ENCODE data around the gene FGD2. TPM values are rescaled to one million over a fixed set of nuclear protein-coding genes. Genes with fewer than 3 reads are reported as not detected.

The FGD2 gene
- polyA plus RNA-seq, 1 experiment = not detected

- no peak for TF ChIP-seq CTCF (IDR thresholded peaks at IDR 0.05; ENCODE audit: insufficient read depth, low read depth, low read length)
- Histone ChIP-seq H3K36me3 (ENCODE audit: control insufficient read depth, insufficient read depth, low read length) (no peaks in the 10 kb centered on the region), H3K4me3 (ENCODE audit: low read depth, low read length) (no peak overlapping the region), H3K27me3 (ENCODE audit: control insufficient read depth, insufficient read depth, low read length) (peaks cover 5% of the 10 kb centered on the region)
- DNase-seq (ENCODE audit: low read depth) = no peak
- POLR2A ChIA-PET = no interaction called here
- CTCF ChIA-PET = interaction anchor here (1.0 to 17.0 kb wide), 7 partner anchors 10 to 161 kb away, joined by 3 to 243 read pairs (median 4); partner anchors contain the start of gene PIM1
These were observed 41.9 kb downstream of the FGD2 start for GRCh38 chr6:37047346-37047688.

- DNase-seq (ENCODE audit: low read depth) = no peak
- ChIA-PET POLR2A (no interaction called here), CTCF (interaction anchor here (1.1 to 17.0 kb wide), 8 partner anchors 9 to 160 kb away, joined by 3 to 243 read pairs (median 6); partner anchors contain the start of gene PIM1)
- H3K36me3 ChIP-seq (ENCODE audit: control insufficient read depth, insufficient read depth, low read length) = no peaks in the 10 kb centered on the region
- peaks cover 5% of the 10 kb centered on the region for H3K27me3 ChIP-seq (ENCODE audit: control insufficient read depth, insufficient read depth, low read length)
- TF ChIP-seq CTCF (IDR thresholded peaks at IDR 0.05; ENCODE audit: insufficient read depth, low read depth, low read length) = no peak
- H3K4me3 ChIP-seq (ENCODE audit: low read depth, low read length) = no peak overlapping the region
These were observed 42.4 kb downstream of the FGD2 start for GRCh38 chr6:37047689-37048402.

- Histone ChIP-seq H3K36me3 (ENCODE audit: control insufficient read depth, insufficient read depth, low read length) (no peaks in the 10 kb centered on the region), H3K4me3 (ENCODE audit: low read depth, low read length) (no peak overlapping the region), H3K27me3 (ENCODE audit: control insufficient read depth, insufficient read depth, low read length) (peaks cover 5% of the 10 kb centered on the region)
- ChIA-PET CTCF (interaction anchor here (1.2 to 17.0 kb wide), 5 partner anchors 16 to 160 kb away, joined by 4 to 243 read pairs (median 7); partner anchors contain the start of gene PIM1), POLR2A (no interaction called here)
- no peak for DNase-seq (ENCODE audit: low read depth)
- TF ChIP-seq CTCF (IDR thresholded peaks at IDR 0.05; ENCODE audit: insufficient read depth, low read depth, low read length) = no peak
These were observed 43.0 kb downstream of the FGD2 start for GRCh38 chr6:37048403-37048850.

GRCh38 chr6:37048851-37049757 is 43.6 kb downstream of the FGD2 start:
- DNase-seq (ENCODE audit: low read depth) = peak; percentile 68
- TF ChIP-seq CTCF (IDR thresholded peaks at IDR 0.05; ENCODE audit: insufficient read depth, low read depth, low read length) = no peak
- ChIA-PET CTCF (interaction anchor here (1.0 to 17.0 kb wide), 7 partner anchors 16 to 159 kb away, joined by 3 to 243 read pairs (median 20); partner anchors contain the start of gene PIM1), POLR2A (no interaction called here)
- Histone ChIP-seq H3K27me3 (ENCODE audit: control insufficient read depth, insufficient read depth, low read length) (peaks cover 5% of the 10 kb centered on the region), H3K36me3 (ENCODE audit: control insufficient read depth, insufficient read depth, low read length) (no peaks in the 10 kb centered on the region), H3K4me3 (ENCODE audit: low read depth, low read length) (no peak overlapping the region)

- TF ChIP-seq CTCF (IDR thresholded peaks at IDR 0.05; ENCODE audit: insufficient read depth, low read depth, low read length) = no peak
- POLR2A ChIA-PET = no interaction called here
These were observed 44.2 kb downstream of the FGD2 start for GRCh38 chr6:37049758-37050044.

More at GRCh38 chr6:37049758-37050044, 44.2 kb downstream of the FGD2 start:
- no peaks in the 10 kb centered on the region for H3K36me3 ChIP-seq (ENCODE audit: control insufficient read depth, insufficient read depth, low read length)
- H3K27me3 ChIP-seq (ENCODE audit: control insufficient read depth, insufficient read depth, low read length) = peaks cover 5% of the 10 kb centered on the region
- H3K4me3 ChIP-seq (ENCODE audit: low read depth, low read length) = no peak overlapping the region
- no peak for DNase-seq (ENCODE audit: low read depth)
- CTCF ChIA-PET = interaction anchor here (0.6 to 17.0 kb wide), 9 partner anchors 10 to 158 kb away, joined by 3 to 243 read pairs (median 20); partner anchors contain the start of gene PIM1

All from BJ (cell line).